ENCODE measurements around the gene DNAH9. TPM values are rescaled to one million over a fixed set of nuclear protein-coding genes. Genes with fewer than 3 reads are reported as not detected.

Gene DNAH9
- polyA plus RNA-seq, 1 donor from 2014 or later = 2.0 TPM

GRCh38 chr17:11742886-11743285, 144.6 kb downstream of the DNAH9 start:
- Histone ChIP-seq H3K9ac (ENCODE audit: low read length) (no peak overlapping the region), H4K20me1 (ENCODE audit: insufficient read depth) (no peaks in the 10 kb centered on the region), H3K9me2 (ENCODE audit: insufficient read depth, low read length) (no peaks in the 10 kb centered on the region), H3K27me3 (ENCODE audit: insufficient read depth, low read depth, low read length) (no peaks in the 10 kb centered on the region), H3K36me3 (ENCODE audit: insufficient read depth, low read length) (no peaks in the 10 kb centered on the region), H3K4me3 (ENCODE audit: low read length) (no peak overlapping the region), H3F3A (ENCODE audit: insufficient read depth, low read length, poor library complexity, severe bottlenecking) (no peaks in the 10 kb centered on the region), H2AFZ (ENCODE audit: low read depth, low read length) (no peak overlapping the region), H3K27ac (ENCODE audit: low read length) (no peak overlapping the region), H3K4me2 (ENCODE audit: low read length) (no peak overlapping the region), H3K79me2 (replicated peaks; ENCODE audit: insufficient read depth, low read length) (no peaks in the 10 kb centered on the region), H3K9me3 (ENCODE audit: low read length) (peaks cover 7% of the 10 kb centered on the region)
- TF ChIP-seq, protein P1, sequence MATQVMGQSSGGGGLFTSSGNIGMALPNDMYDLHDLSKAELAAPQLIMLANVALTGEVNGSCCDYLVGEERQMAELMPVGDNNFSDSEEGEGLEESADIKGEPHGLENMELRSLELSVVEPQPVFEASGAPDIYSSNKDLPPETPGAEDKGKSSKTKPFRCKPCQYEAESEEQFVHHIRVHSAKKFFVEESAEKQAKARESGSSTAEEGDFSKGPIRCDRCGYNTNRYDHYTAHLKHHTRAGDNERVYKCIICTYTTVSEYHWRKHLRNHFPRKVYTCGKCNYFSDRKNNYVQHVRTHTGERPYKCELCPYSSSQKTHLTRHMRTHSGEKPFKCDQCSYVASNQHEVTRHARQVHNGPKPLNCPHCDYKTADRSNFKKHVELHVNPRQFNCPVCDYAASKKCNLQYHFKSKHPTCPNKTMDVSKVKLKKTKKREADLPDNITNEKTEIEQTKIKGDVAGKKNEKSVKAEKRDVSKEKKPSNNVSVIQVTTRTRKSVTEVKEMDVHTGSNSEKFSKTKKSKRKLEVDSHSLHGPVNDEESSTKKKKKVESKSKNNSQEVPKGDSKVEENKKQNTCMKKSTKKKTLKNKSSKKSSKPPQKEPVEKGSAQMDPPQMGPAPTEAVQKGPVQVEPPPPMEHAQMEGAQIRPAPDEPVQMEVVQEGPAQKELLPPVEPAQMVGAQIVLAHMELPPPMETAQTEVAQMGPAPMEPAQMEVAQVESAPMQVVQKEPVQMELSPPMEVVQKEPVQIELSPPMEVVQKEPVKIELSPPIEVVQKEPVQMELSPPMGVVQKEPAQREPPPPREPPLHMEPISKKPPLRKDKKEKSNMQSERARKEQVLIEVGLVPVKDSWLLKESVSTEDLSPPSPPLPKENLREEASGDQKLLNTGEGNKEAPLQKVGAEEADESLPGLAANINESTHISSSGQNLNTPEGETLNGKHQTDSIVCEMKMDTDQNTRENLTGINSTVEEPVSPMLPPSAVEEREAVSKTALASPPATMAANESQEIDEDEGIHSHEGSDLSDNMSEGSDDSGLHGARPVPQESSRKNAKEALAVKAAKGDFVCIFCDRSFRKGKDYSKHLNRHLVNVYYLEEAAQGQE (IDR thresholded peaks at IDR 0.05; ENCODE audit: borderline replicate concordance) = no peak
- TF ChIP-seq EP300 (conservative IDR thresholded peaks at IDR 0.05; ENCODE audit: poor library complexity, severe bottlenecking) = no peak
- TF ChIP-seq TAF1 (IDR thresholded peaks at IDR 0.05; ENCODE audit: low read depth) = no peak
- TF ChIP-seq POLR2AphosphoS5 (IDR thresholded peaks at IDR 0.05) = no peak
- no peak for TF ChIP-seq EZH2 (IDR thresholded peaks at IDR 0.05; ENCODE audit: borderline replicate concordance, insufficient read depth, low read length, poor library complexity, severe bottlenecking)
- TF ChIP-seq, protein P2, sequence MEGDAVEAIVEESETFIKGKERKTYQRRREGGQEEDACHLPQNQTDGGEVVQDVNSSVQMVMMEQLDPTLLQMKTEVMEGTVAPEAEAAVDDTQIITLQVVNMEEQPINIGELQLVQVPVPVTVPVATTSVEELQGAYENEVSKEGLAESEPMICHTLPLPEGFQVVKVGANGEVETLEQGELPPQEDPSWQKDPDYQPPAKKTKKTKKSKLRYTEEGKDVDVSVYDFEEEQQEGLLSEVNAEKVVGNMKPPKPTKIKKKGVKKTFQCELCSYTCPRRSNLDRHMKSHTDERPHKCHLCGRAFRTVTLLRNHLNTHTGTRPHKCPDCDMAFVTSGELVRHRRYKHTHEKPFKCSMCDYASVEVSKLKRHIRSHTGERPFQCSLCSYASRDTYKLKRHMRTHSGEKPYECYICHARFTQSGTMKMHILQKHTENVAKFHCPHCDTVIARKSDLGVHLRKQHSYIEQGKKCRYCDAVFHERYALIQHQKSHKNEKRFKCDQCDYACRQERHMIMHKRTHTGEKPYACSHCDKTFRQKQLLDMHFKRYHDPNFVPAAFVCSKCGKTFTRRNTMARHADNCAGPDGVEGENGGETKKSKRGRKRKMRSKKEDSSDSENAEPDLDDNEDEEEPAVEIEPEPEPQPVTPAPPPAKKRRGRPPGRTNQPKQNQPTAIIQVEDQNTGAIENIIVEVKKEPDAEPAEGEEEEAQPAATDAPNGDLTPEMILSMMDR (IDR thresholded peaks at IDR 0.05; ENCODE audit: poor library complexity, severe bottlenecking) = no peak

DNA sequence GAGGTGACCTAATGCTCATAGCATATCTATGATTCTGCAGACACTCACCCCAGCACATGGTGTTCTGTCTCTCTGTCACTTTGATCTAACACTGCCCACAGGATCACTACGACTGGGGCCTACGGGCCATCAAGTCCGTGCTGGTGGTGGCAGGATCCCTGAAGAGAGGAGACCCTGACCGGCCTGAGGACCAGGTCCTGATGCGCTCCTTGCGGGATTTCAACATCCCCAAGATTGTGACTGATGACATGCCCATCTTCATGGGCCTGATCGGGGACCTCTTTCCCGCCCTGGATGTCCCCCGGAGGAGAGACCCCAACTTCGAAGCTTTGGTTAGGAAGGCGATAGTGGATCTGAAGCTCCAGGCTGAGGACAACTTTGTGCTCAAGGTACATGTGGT, 146.4 kb downstream of the DNAH9 start:
- H3K9me3 ChIP-seq (ENCODE audit: low read length) = peaks cover 7% of the 10 kb centered on the region
- H3K4me2 ChIP-seq (ENCODE audit: low read length) = no peak overlapping the region
- H3K27me3 ChIP-seq (ENCODE audit: insufficient read depth, low read depth, low read length) = no peaks in the 10 kb centered on the region
- H3K4me3 ChIP-seq (ENCODE audit: low read length) = no peak overlapping the region
- no peaks in the 10 kb centered on the region for H3K36me3 ChIP-seq (ENCODE audit: insufficient read depth, low read length)
- no peaks in the 10 kb centered on the region for H4K20me1 ChIP-seq (ENCODE audit: insufficient read depth)
- H3K9me2 ChIP-seq (ENCODE audit: insufficient read depth, low read length) = no peaks in the 10 kb centered on the region
- no peaks in the 10 kb centered on the region for H3F3A ChIP-seq (ENCODE audit: insufficient read depth, low read length, poor library complexity, severe bottlenecking)
- no peaks in the 10 kb centered on the region for H3K79me2 ChIP-seq (replicated peaks; ENCODE audit: insufficient read depth, low read length)
- H3K9ac ChIP-seq (ENCODE audit: low read length) = no peak overlapping the region
- H2AFZ ChIP-seq (ENCODE audit: low read depth, low read length) = no peak overlapping the region
- H3K27ac ChIP-seq (ENCODE audit: low read length) = no peak overlapping the region
- TF ChIP-seq RAD21 (conservative IDR thresholded peaks at IDR 0.05) (no peak), SMC3 (conservative IDR thresholded peaks at IDR 0.05; ENCODE audit: poor library complexity) (no peak), MXI1 (conservative IDR thresholded peaks at IDR 0.05; ENCODE audit: poor library complexity, severe bottlenecking) (no peak), TAF1 (IDR thresholded peaks at IDR 0.05; ENCODE audit: low read depth) (no peak), EZH2 (IDR thresholded peaks at IDR 0.05; ENCODE audit: borderline replicate concordance, insufficient read depth, low read length, poor library complexity, severe bottlenecking) (no peak), EP300 (conservative IDR thresholded peaks at IDR 0.05; ENCODE audit: poor library complexity, severe bottlenecking) (no peak), POLR2AphosphoS5 (IDR thresholded peaks at IDR 0.05) (no peak)
- TF ChIP-seq, protein P1 (IDR thresholded peaks at IDR 0.05; ENCODE audit: borderline replicate concordance) = no peak
- TF ChIP-seq, protein P2 (IDR thresholded peaks at IDR 0.05; ENCODE audit: poor library complexity, severe bottlenecking) = no peak

All from neural cell (in vitro differentiated cells).